IPS DF 4.7 (cell line): ENCODE data around the gene SEMA6D.
"Not testable (repeated sequence)": the region's sequence is repeated elsewhere in the genome, so short reads cannot be mapped to it uniquely, and the experiment has no call there.

Experiments
- DNase-seq: peaks from one replicate; pipeline ENCODE4 v3.0.0-alpha.2; 2013; ENCODE audit warnings: low spot score; ENCODE audit errors: extremely low read depth

Gene SEMA6D

GRCh38 chr15:47715856-47716445 lies 1.4 kb upstream of the SEMA6D start:
- no peak for DNase-seq

- DNase-seq = no peak
These were observed 789 bp upstream of the SEMA6D start for GRCh38 chr15:47716516-47716915.

- DNase-seq = no peak
These were observed 1.5 kb downstream of the SEMA6D start for GRCh38 chr15:47718497-47719437.

GRCh38 chr15:47719730-47720129 lies 2.4 kb downstream of the SEMA6D start:
- no peak for DNase-seq

- no peak for DNase-seq
These were observed 3.2 kb downstream of the SEMA6D start for GRCh38 chr15:47720555-47720954.

- no peak for DNase-seq
These were observed 4.4 kb downstream of the SEMA6D start for GRCh38 chr15:47721676-47722075.

- DNase-seq = no peak
These were observed 7.0 kb downstream of the SEMA6D start for GRCh38 chr15:47724346-47724745.

- DNase-seq = no peak
These were observed 7.7 kb downstream of the SEMA6D start for GRCh38 chr15:47725051-47725450.

- no peak for DNase-seq
These were observed 8.6 kb downstream of the SEMA6D start for GRCh38 chr15:47725906-47726305.

GRCh38 chr15:47726399-47726823 lies 9.1 kb downstream of the SEMA6D start:
- DNase-seq = no peak

GRCh38 chr15:47727137-47727536 lies 9.8 kb downstream of the SEMA6D start:
- DNase-seq = no peak

GRCh38 chr15:47727676-47728075 lies 10.4 kb downstream of the SEMA6D start:
- no peak for DNase-seq

- DNase-seq = no peak
These were observed 11.1 kb downstream of the SEMA6D start for GRCh38 chr15:47728426-47728825.

- DNase-seq = no peak
These were observed 11.6 kb downstream of the SEMA6D start for GRCh38 chr15:47728886-47729285.

- DNase-seq = no peak
These were observed 13.9 kb downstream of the SEMA6D start for GRCh38 chr15:47731230-47731629.

- no peak for DNase-seq
These were observed 14.9 kb downstream of the SEMA6D start for GRCh38 chr15:47732248-47732647.

GRCh38 chr15:47733085-47733484 lies 15.8 kb downstream of the SEMA6D start:
- no peak for DNase-seq

GRCh38 chr15:47736143-47736786 lies 19.0 kb downstream of the SEMA6D start:
- no peak for DNase-seq

GRCh38 chr15:47737477-47737876 lies 20.2 kb downstream of the SEMA6D start:
- DNase-seq = no peak

GRCh38 chr15:47738144-47738825 lies 21.0 kb downstream of the SEMA6D start:
- DNase-seq = not testable (repeated sequence)

- DNase-seq = no peak
These were observed 23.8 kb downstream of the SEMA6D start for GRCh38 chr15:47741082-47741481.

- DNase-seq = no peak
These were observed 24.6 kb downstream of the SEMA6D start for GRCh38 chr15:47741907-47742306.
